GM12878 (cell line): Measurements from ENCODE around the gene SCAMP1. TPM values are rescaled to one million over a fixed set of nuclear protein-coding genes. Genes with fewer than 3 reads are reported as not detected.

Source experiments
- ATAC-seq: fragments of 200-7000 bp; cut with Tn5 transposase; 3 replicates; pipeline ENCODE4 v1.9.1; 2020; ENCODE audit warnings: mild to moderate bottlenecking, moderate library complexity
- BruUV-seq: library from RNA; stranded (reverse); fragments of 400-500 nt; replicated peaks from 2 replicates; lab custom pipeline; 2021; lab: Mats Ljungman, UMichigan
- CTCF ChIA-PET: fragments of 300-600 bp; sonication (Branson Sonifier 250); formaldehyde crosslinking; extraction: SDS; loops from one replicate; lab custom pipeline; 2021; ENCODE audit warnings: inconsistent platforms; lab: Yijun Ruan, JAX
- POLR2A ChIA-PET: fragments of 350-600 bp; formaldehyde crosslinking; extraction: SDS; loops from one replicate; lab custom pipeline; 2021; ENCODE audit warnings: inconsistent platforms; lab: Charles Lee
- RAD21 ChIA-PET: fragments of 300-600 bp; sonication (Branson Sonifier 250); formaldehyde crosslinking; loops from one replicate; lab custom pipeline; 2023; ENCODE audit warnings: antibody characterized with exemption; ENCODE audit not compliant: unreplicated experiment; lab: Charles Lee
- SMC1A ChIA-PET: fragments of 300-600 bp; sonication (Branson Sonifier 250); formaldehyde crosslinking; loops from one replicate; lab custom pipeline; 2023; ENCODE audit not compliant: unreplicated experiment, uncharacterized antibody; lab: Charles Lee
- DNase-seq: peaks from one replicate; pipeline ENCODE4 v3.0.0-alpha.2; 2011; ENCODE audit warnings: low read depth, low spot score
- FAIRE-seq: peaks from 3 replicates; lab custom pipeline; 2011; peaks lifted over from hg19 to GRCh38; lab: Jason Lieb, UNC
- H2AFZ ChIP-seq: 2 replicates; pipeline ENCODE4 v1.6.0; 2011; ENCODE audit warnings: low read depth, low read length, control low read depth; ENCODE audit not compliant: control insufficient read depth
- H3K27ac ChIP-seq: 2 replicates; pipeline ENCODE4 v1.5.1; 2011; ENCODE audit warnings: control low read depth; ENCODE audit not compliant: control insufficient read depth, insufficient read depth
- H3K27me3 ChIP-seq, 2 experiments: replicated peaks in 1 of 2; 2 replicates each; pipeline versions ENCODE4 v1.6.0 to v1.6.1; 2011; ENCODE audit warnings: low read length in 1 of 2; ENCODE audit not compliant: control insufficient read depth in 2 of 2, insufficient read depth in 2 of 2
- H3K36me3 ChIP-seq, 2 experiments: 2 replicates each; pipeline ENCODE4 v1.5.1; 2011; ENCODE audit warnings: low read length in 1 of 2; ENCODE audit not compliant: control insufficient read depth in 2 of 2, insufficient read depth in 2 of 2
- H3K4me1 ChIP-seq: 2 replicates; pipeline ENCODE4 v1.6.1; 2011; ENCODE audit warnings: mild to moderate bottlenecking, low read length, moderate library complexity, mixed read lengths; ENCODE audit not compliant: control insufficient read depth, insufficient read depth
- H3K4me2 ChIP-seq: 2 replicates; pipeline ENCODE4 v1.6.0; 2011; ENCODE audit warnings: control low read depth; ENCODE audit not compliant: control insufficient read depth, insufficient read depth
- H3K4me3 ChIP-seq: fragments of 200-600 bp; sonication (generic); 2 replicates; pipeline ENCODE4 v1.5.1; 2016
- H3K79me2 ChIP-seq: 2 replicates; pipeline ENCODE4 v1.6.0; 2011; ENCODE audit warnings: low read length; ENCODE audit not compliant: control insufficient read depth, insufficient read depth
- H3K9ac ChIP-seq: 2 replicates; pipeline ENCODE4 v1.8.0; 2011; ENCODE audit warnings: low read length, control low read depth, mixed read lengths; ENCODE audit not compliant: control insufficient read depth, insufficient read depth
- H3K9me3 ChIP-seq: replicated peaks from 3 replicates; pipeline ENCODE4 v1.5.1; 2011; ENCODE audit warnings: mild to moderate bottlenecking, low read length; ENCODE audit not compliant: control insufficient read depth, insufficient read depth
- H4K20me1 ChIP-seq: 2 replicates; pipeline ENCODE4 v1.6.0; 2011; ENCODE audit not compliant: control insufficient read depth, insufficient read depth
- CBFB ChIP-seq: IDR thresholded peaks from 2 replicates; pipeline ENCODE4 v1.6.1; 2016; ENCODE audit warnings: antibody characterized with exemption, low read depth
- CREM ChIP-seq: IDR thresholded peaks from 2 replicates; pipeline ENCODE4 v1.6.1; 2014; ENCODE audit warnings: antibody characterized with exemption, low read depth
- IKZF2 ChIP-seq, 2 experiments: fragments of 450-650 bp; IDR thresholded peaks; 2 replicates each; pipeline ENCODE4 v1.6.1; 2017; ENCODE audit warnings: mild to moderate bottlenecking in 2 of 2, moderate library complexity in 2 of 2
- IRF4 ChIP-seq: IDR thresholded peaks from 2 replicates; pipeline ENCODE4 v1.6.1; 2011; ENCODE audit warnings: low read depth, low read length
- MTA2 ChIP-seq: fragments of 450-650 bp; IDR thresholded peaks from 2 replicates; pipeline ENCODE4 v1.6.1; 2016; ENCODE audit warnings: low read depth, mild to moderate bottlenecking, moderate library complexity
- MXI1 ChIP-seq: fragments of 150-350 bp; IDR thresholded peaks from 2 replicates; pipeline ENCODE4 v1.6.1; 2011; ENCODE audit warnings: low read depth, mild to moderate bottlenecking, inconsistent platforms, low read length, improper control_type of control experiment
- MYC ChIP-seq: IDR thresholded peaks from 2 replicates; pipeline ENCODE4 v1.6.1; 2011; ENCODE audit warnings: mild to moderate bottlenecking, low read length, moderate library complexity, inconsistent platforms; ENCODE audit not compliant: insufficient read depth, insufficient replicate concordance, insufficient read length, severe bottlenecking
- RAD21 ChIP-seq: IDR thresholded peaks from 2 replicates; pipeline ENCODE4 v1.6.1; 2011; ENCODE audit warnings: mild to moderate bottlenecking, low read depth, low read length, moderate library complexity; ENCODE audit not compliant: insufficient read depth
- RAD51 ChIP-seq: fragments of 450-650 bp; IDR thresholded peaks from 2 replicates; pipeline ENCODE4 v1.6.1; 2016; ENCODE audit warnings: moderate library complexity, mild to moderate bottlenecking, inconsistent platforms
- RBBP5 ChIP-seq: fragments of 200-600 bp; sonication (generic); conservative IDR thresholded peaks from 2 replicates; pipeline ENCODE4 v1.6.1; 2016
- RUNX3 ChIP-seq: IDR thresholded peaks from 2 replicates; pipeline ENCODE4 v1.6.1; 2012; ENCODE audit warnings: low read length, inconsistent platforms
- SIN3A ChIP-seq: IDR thresholded peaks from 2 replicates; pipeline ENCODE4 v1.6.1; 2012; ENCODE audit warnings: low read depth, low read length, improper control_type of control experiment
- SMC3 ChIP-seq: IDR thresholded peaks from 2 replicates; pipeline ENCODE4 v1.6.1; 2011; ENCODE audit warnings: low read length, improper control_type of control experiment, borderline replicate concordance
- SPI1 ChIP-seq: IDR thresholded peaks from 2 replicates; pipeline ENCODE4 v1.6.1; 2011; ENCODE audit warnings: low read depth, mild to moderate bottlenecking, low read length, moderate library complexity, borderline replicate concordance; ENCODE audit not compliant: insufficient read depth
- TARDBP ChIP-seq: IDR thresholded peaks from 2 replicates; pipeline ENCODE4 v1.6.1; 2016; ENCODE audit warnings: borderline replicate concordance
- ZNF384 ChIP-seq: IDR thresholded peaks from 2 replicates; pipeline ENCODE4 v1.6.1; 2012; ENCODE audit warnings: low read depth, mild to moderate bottlenecking, low read length, improper control_type of control experiment, borderline replicate concordance
- WGBS: methylation state at CpG from one replicate; pipeline ENCODE4 v1.1.6; 2016; ENCODE audit warnings: low lambda C conversion rate; ENCODE audit not compliant: insufficient replicate concordance, insufficient coverage; ENCODE audit errors: missing lambda C conversion rate; 5-methylcytosine and 5-hydroxymethylcytosine counted together
- in situ Hi-C: fragments of 300-500 bp; cut with MboI; formaldehyde crosslinking; loops from 9 replicates; pipeline ENCODE4 v1.14.3; 2018; ENCODE audit warnings: mixed read lengths
- intact Hi-C: fragments of 100-400 bp; cut with micrococcal nuclease; formaldehyde crosslinking; loops from one replicate; pipeline ENCODE4 v1.14.2; 2022; ENCODE audit not compliant: unreplicated experiment
- polyA plus RNA-seq, 11 experiments: library from polyadenylated mRNA; depleted of rRNA in 4 of 11; unstranded in 6 of 11; stranded (reverse) in 5 of 11; fragments of >200 nt; fragmentation: Nextera tagmentation in 4 of 11; fragmentation: Illumina TruSeq in 1 of 11; extraction: Ambion mirVana in 4 of 11; extraction: Trizol in 1 of 11; gene quantifications; 1 replicate in 1 of 11; 2 replicates in 10 of 11; pipeline versions ENCODE4 v1.2.1 to v1.2.3, GENCODE V29; 2011 to 2016; ENCODE audit warnings: inconsistent platforms in 2 of 11, missing spikeins in 2 of 11, low read depth in 1 of 11
- total RNA-seq, 4 experiments: library from RNA; depleted of rRNA in 3 of 4; stranded (reverse); fragments of >200 nt in 3 of 4; fragmentation: Illumina TruSeq in 1 of 4; extraction: Trizol in 1 of 4; gene quantifications; 2 replicates each; pipeline versions ENCODE4 v1.2.1 to v1.2.3, GENCODE V29; 2013 to 2021

The SCAMP1 gene
- total and polyA plus RNA-seq, 10 of the 15 experiments (the other 5 are each of a cell fraction or from before 2014, with no cell fraction given): 6.4 to 27.9 (median 20.0) TPM

DNA sequence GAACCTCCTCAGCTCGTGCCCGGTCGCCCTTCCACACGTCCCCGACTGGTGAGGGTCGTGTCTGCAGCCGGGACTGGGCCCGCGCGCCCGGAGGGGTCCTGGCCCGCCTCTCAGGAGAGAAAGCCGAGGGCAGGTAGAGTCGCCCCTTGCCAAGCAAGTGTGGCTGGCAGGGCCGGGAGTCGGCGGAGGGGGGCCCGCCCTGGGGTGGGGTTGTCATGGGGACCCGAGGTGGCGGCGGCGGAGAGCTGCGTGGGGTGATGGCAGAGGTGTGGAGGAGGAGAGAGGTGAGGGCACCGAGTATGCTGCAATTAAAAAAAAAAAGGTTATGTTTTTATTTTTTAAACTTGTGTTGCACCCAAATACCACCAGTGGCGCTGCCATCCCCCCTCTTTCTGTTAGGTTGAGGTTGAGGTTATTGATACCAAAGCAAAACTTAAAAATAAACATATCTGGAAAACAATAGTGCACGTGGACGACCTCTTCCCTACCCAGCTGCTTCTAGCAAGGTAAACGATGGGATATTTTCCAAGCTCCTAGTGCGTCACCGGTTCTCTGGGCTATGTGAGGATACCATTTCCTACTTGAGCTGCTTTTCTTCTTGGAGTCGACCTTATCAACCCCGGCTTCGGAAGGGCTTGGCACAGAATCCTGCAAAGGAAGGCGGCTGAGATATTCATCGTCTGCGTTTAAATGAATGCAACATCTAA, 660 bp downstream of the SCAMP1 start (continued):
- no peak for TF ChIP-seq IRF4
- TF ChIP-seq SMC3: no peak
- peak; percentile 31 for TF ChIP-seq RAD21
- TF ChIP-seq RUNX3: peak; percentile 53
- TF ChIP-seq ZNF384: peak; percentile 76
- no peak for TF ChIP-seq MYC
- TF ChIP-seq TARDBP: no peak
- TF ChIP-seq IKZF2 (IDR thresholded peaks at IDR 0.05): 0 out of 4 replicates have a peak, but pooled peaks have one; percentile 32 to 38
- TF ChIP-seq, all 136 proteins: peak for 10

GRCh38 chr5:78361631-78361993, 1.2 kb downstream of the SCAMP1 start:
- H3K9ac ChIP-seq: peak overlapping the region; percentile 93
- in situ Hi-C loops: no loop called here

More at GRCh38 chr5:78361631-78361993, 1.2 kb downstream of the SCAMP1 start:
- intact Hi-C loops: loop anchor here (5.0 kb wide), 2 partner anchors 106 to 139 kb away; no protein-coding TSS in a partner anchor
- ChIA-PET POLR2A (interaction anchor here (0.8 to 1.7 kb wide), 2 partner anchors 13 to 67 kb away, joined by 3 to 17 read pairs; partner anchors contain the start of gene AP3B1), RAD21 (interaction anchor here (0.7 to 1.0 kb wide), 2 partner anchors 165 to 731 kb away, joined by 3 read pairs; no protein-coding TSS in a partner anchor), CTCF (interaction anchor here (0.6 to 1.9 kb wide), 7 partner anchors 11 to 837 kb away, joined by 3 to 10 read pairs (median 5); partner anchors contain the start of gene AP3B1), SMC1A (interaction anchor here (0.8 to 1.7 kb wide), 4 partner anchors 61 to 172 kb away, joined by 3 to 12 read pairs (median 5); partner anchors contain the start of gene AP3B1)
- Histone ChIP-seq H4K20me1 (no peaks in the 10 kb centered on the region), H3K27me3 (no peaks in the 10 kb centered on the region), H3K4me3 (peak overlapping the region; percentile 94), H3K9me3 (no peaks in the 10 kb centered on the region), H3K79me2 (peaks cover 64% of the 10 kb centered on the region), H3K4me2 (peak overlapping the region; percentile 70), H3K36me3 (peaks cover 0 to 7% of the 10 kb centered on the region in 2 experiments; a peak in 1 of 4 replicates), H2AFZ (peak overlapping the region; percentile 69), H3K4me1 (peaks cover 5% of the 10 kb centered on the region), H3K27ac (peak overlapping the region; percentile 96)
- TF ChIP-seq MTA2: 0 out of 2 replicates have a peak, but pooled peaks have one; percentile 28
- peak; percentile 31; the same call in 1 of the 2 replicates for TF ChIP-seq CBFB
- no peak for TF ChIP-seq RBBP5
- TF ChIP-seq SPI1: peak; percentile 75
- peak; percentile 23; the same call in 1 of the 2 replicates for TF ChIP-seq MXI1
- no peak for TF ChIP-seq CREM
- peak; percentile 36 for TF ChIP-seq RUNX3
- TF ChIP-seq SIN3A: no peak
- TF ChIP-seq RAD51: no peak
- BruUV-seq: no TSS peak
- DNase-seq: no peak
- no peak for FAIRE-seq
- ATAC-seq: no peak
- WGBS: 0% methylated on average over 3 of the region's 3 CpGs
